Keratinocyte (primary cell): Measurements from ENCODE around the gene DNAH17. TPM values are rescaled to one million over a fixed set of nuclear protein-coding genes. Genes with fewer than 3 reads are reported as not detected.

Source experiments
- DNase-seq: peaks from one replicate; pipeline ENCODE4 v3.0.0-alpha.2; 2011; ENCODE audit warnings: low read depth, missing footprints, low spot score
- FAIRE-seq: peaks from 2 replicates; lab custom pipeline; 2011; peaks lifted over from hg19 to GRCh38; lab: Jason Lieb, UNC
- H2AFZ ChIP-seq: 2 replicates; pipeline ENCODE4 v1.6.0; 2012; ENCODE audit warnings: low read length, control low read depth, inconsistent platforms; ENCODE audit not compliant: control insufficient read depth
- H3K27ac ChIP-seq: 2 replicates; pipeline ENCODE4 v1.5.1; 2011; ENCODE audit warnings: low read length; ENCODE audit not compliant: control insufficient read depth, insufficient read depth
- H3K27me3 ChIP-seq: 3 replicates; pipeline ENCODE4 v1.6.0; 2011; ENCODE audit warnings: low read length; ENCODE audit not compliant: control insufficient read depth, insufficient read depth; ENCODE audit errors: extremely low read depth
- H3K36me3 ChIP-seq, 2 experiments: 2 replicates in 1 of 2; 3 replicates in 1 of 2; pipeline ENCODE4 v1.5.1; 2011; ENCODE audit warnings: low read length in 2 of 2, mild to moderate bottlenecking in 1 of 2; ENCODE audit not compliant: control insufficient read depth in 2 of 2, insufficient read depth in 2 of 2; ENCODE audit errors: extremely low read depth in 1 of 2
- H3K4me1 ChIP-seq: 3 replicates; pipeline ENCODE4 v1.5.1; 2011; ENCODE audit warnings: low read length; ENCODE audit not compliant: control insufficient read depth, insufficient read depth; ENCODE audit errors: extremely low read depth
- H3K4me2 ChIP-seq: 3 replicates; pipeline ENCODE4 v1.6.0; 2011; ENCODE audit warnings: low read depth, low read length; ENCODE audit not compliant: control insufficient read depth, insufficient read depth; ENCODE audit errors: extremely low read depth
- H3K4me3 ChIP-seq, 3 experiments: fragments of 200-600 bp in 1 of 3; sonication (generic) in 1 of 3; 2 replicates in 2 of 3; 3 replicates in 1 of 3; pipeline ENCODE4 v1.5.1; 2011 to 2016; ENCODE audit warnings: low read length in 3 of 3, mild to moderate bottlenecking in 3 of 3, control low read depth in 2 of 3, inconsistent platforms in 1 of 3, low read depth in 1 of 3, mixed read lengths in 1 of 3, mixed run types in 1 of 3, moderate library complexity in 1 of 3; ENCODE audit not compliant: control insufficient read depth in 2 of 3, insufficient read depth in 2 of 3; ENCODE audit errors: extremely low read depth in 1 of 3
- H3K79me2 ChIP-seq: 2 replicates; pipeline ENCODE4 v1.6.0; 2012; ENCODE audit warnings: low read length; ENCODE audit not compliant: control insufficient read depth, insufficient read depth
- H3K9ac ChIP-seq: 3 replicates; pipeline ENCODE4 v1.6.0; 2011; ENCODE audit warnings: low read length; ENCODE audit not compliant: control insufficient read depth, insufficient read depth; ENCODE audit errors: extremely low read depth
- H3K9me1 ChIP-seq: 3 replicates; pipeline ENCODE4 v1.6.0; 2011; ENCODE audit warnings: low read length; ENCODE audit not compliant: control insufficient read depth, insufficient read depth; ENCODE audit errors: extremely low read depth
- H3K9me3 ChIP-seq: 2 replicates; pipeline ENCODE4 v1.5.1; 2012; ENCODE audit warnings: low read depth, low read length; ENCODE audit not compliant: control insufficient read depth
- H4K20me1 ChIP-seq: 3 replicates; pipeline ENCODE4 v1.6.0; 2011; ENCODE audit warnings: low read length; ENCODE audit not compliant: control insufficient read depth, insufficient read depth; ENCODE audit errors: extremely low read depth
- CTCF ChIP-seq, 3 experiments: IDR thresholded peaks in 1 of 3; conservative IDR thresholded peaks in 1 of 3; optimal IDR thresholded peaks in 1 of 3; 2 replicates in 2 of 3; 3 replicates in 1 of 3; pipeline versions ENCODE3 to v1.5.1; 2011; ENCODE audit warnings: low read length in 3 of 3, mild to moderate bottlenecking in 3 of 3, moderate library complexity in 2 of 3, control low read depth in 1 of 3, inconsistent platforms in 1 of 3; ENCODE audit not compliant: insufficient read depth in 2 of 3; ENCODE audit errors: extremely low read depth in 1 of 3
- EZH2 ChIP-seq: IDR thresholded peaks from one replicate; pipeline ENCODE4 v1.6.1; 2012; ENCODE audit warnings: inconsistent platforms, mild to moderate bottlenecking, low read length, moderate library complexity
- dilution Hi-C: fragments of 300-500 bp; cut with MboI; formaldehyde crosslinking; loops from one replicate; pipeline ENCODE4 v1.7.0; 2020; ENCODE audit warnings: low sequenced_read_pairs; ENCODE audit not compliant: extremely low pct_ligation_motif_present
- polyA plus RNA-seq, 5 experiments: library from polyadenylated mRNA; depleted of rRNA in 3 of 5; stranded (reverse) in 3 of 5; stranded (forward) in 1 of 5; unstranded in 1 of 5; fragments of >200 nt; gene quantifications; 1 replicate in 1 of 5; 2 replicates in 3 of 5; 3 replicates in 1 of 5; pipeline versions ENCODE4 v1.2.1 to v1.2.3, GENCODE V29; 2011 to 2012; ENCODE audit warnings: missing spikeins in 2 of 5, low read depth in 1 of 5, low replicate concordance in 1 of 5

Gene DNAH17
- polyA plus RNA-seq, 1 donor (not counting 4 experiments of a cell fraction or from before 2014, with no cell fraction given): 0.16 TPM

GRCh38 chr17:78431692-78431958, 145.6 kb downstream of the DNAH17 start:
- no peaks in the 10 kb centered on the region for H4K20me1 ChIP-seq
- H3K4me3 ChIP-seq: no peak overlapping the region
- TF ChIP-seq CTCF (optimal IDR thresholded peaks at IDR 0.05 in 1 of 3, IDR thresholded peaks at IDR 0.05 in 1 of 3, conservative IDR thresholded peaks at IDR 0.05 in 1 of 3; ENCODE audit: extremely low read depth in 1 of 3, insufficient read depth in 2 of 3, low read length in 3 of 3): no peak
- DNase-seq (no peak), FAIRE-seq (no peak)
- no peak overlapping the region for H3K4me2 ChIP-seq
- H3K27me3 ChIP-seq: no peaks in the 10 kb centered on the region
- H3K9me3 ChIP-seq: no peaks in the 10 kb centered on the region
- no peak overlapping the region for H2AFZ ChIP-seq
- H3K4me1 ChIP-seq: no peaks in the 10 kb centered on the region
- H3K79me2 ChIP-seq: no peaks in the 10 kb centered on the region
- peaks cover 0 to 7% of the 10 kb centered on the region in 2 experiments for H3K36me3 ChIP-seq
- dilution Hi-C loops: no loop called here
- H3K9ac ChIP-seq: no peak overlapping the region
- no peak overlapping the region for H3K27ac ChIP-seq
- no peaks in the 10 kb centered on the region for H3K9me1 ChIP-seq

- Histone ChIP-seq H3K79me2 (no peaks in the 10 kb centered on the region), H2AFZ (no peak overlapping the region), H3K4me3 (no peak overlapping the region), H3K36me3 (peaks cover 0 to 7% of the 10 kb centered on the region in 2 experiments), H3K9me3 (no peaks in the 10 kb centered on the region), H3K27ac (no peak overlapping the region), H3K4me2 (no peak overlapping the region), H3K4me1 (no peaks in the 10 kb centered on the region), H3K27me3 (no peaks in the 10 kb centered on the region), H3K9ac (no peak overlapping the region), H4K20me1 (no peaks in the 10 kb centered on the region), H3K9me1 (no peaks in the 10 kb centered on the region)
- FAIRE-seq (no peak), DNase-seq (no peak)
- no peak for TF ChIP-seq EZH2
- no peak for TF ChIP-seq CTCF (optimal IDR thresholded peaks at IDR 0.05 in 1 of 3, IDR thresholded peaks at IDR 0.05 in 1 of 3, conservative IDR thresholded peaks at IDR 0.05 in 1 of 3; ENCODE audit: extremely low read depth in 1 of 3, insufficient read depth in 2 of 3, low read length in 3 of 3)
- dilution Hi-C loops: no loop called here
Observed at GRCh38 chr17:78430892-78431691, 146.1 kb downstream of the DNAH17 start.
